ENCODE results near the gene KRTAP19-3.

DNA sequence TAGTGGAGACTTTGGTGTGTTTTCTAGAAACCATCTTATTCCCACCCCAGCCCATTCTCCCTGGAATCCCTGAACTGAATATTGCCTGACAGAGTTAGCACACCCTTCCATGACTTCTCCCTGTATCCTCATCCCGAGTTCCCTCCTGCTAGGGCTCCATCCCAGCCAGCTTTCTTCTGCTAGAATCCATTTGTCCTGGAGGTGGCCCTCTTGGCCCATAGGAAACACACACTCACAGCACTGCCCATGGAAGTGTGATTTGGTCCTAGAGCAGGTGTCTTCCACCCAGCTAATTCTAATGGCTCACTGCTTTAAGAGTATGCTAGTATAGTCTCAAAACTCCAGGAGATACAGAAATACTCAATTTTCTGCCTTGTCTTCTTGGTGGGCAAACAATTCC is 47.6 kb downstream of the KRTAP19-3 start:
- TF ChIP-seq, protein P1, sequence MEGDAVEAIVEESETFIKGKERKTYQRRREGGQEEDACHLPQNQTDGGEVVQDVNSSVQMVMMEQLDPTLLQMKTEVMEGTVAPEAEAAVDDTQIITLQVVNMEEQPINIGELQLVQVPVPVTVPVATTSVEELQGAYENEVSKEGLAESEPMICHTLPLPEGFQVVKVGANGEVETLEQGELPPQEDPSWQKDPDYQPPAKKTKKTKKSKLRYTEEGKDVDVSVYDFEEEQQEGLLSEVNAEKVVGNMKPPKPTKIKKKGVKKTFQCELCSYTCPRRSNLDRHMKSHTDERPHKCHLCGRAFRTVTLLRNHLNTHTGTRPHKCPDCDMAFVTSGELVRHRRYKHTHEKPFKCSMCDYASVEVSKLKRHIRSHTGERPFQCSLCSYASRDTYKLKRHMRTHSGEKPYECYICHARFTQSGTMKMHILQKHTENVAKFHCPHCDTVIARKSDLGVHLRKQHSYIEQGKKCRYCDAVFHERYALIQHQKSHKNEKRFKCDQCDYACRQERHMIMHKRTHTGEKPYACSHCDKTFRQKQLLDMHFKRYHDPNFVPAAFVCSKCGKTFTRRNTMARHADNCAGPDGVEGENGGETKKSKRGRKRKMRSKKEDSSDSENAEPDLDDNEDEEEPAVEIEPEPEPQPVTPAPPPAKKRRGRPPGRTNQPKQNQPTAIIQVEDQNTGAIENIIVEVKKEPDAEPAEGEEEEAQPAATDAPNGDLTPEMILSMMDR (IDR thresholded peaks at IDR 0.05; ENCODE audit: borderline replicate concordance, extremely low read depth, low read length, poor library complexity, severe bottlenecking): no peak
- no peak for TF ChIP-seq EZH2 (IDR thresholded peaks at IDR 0.05; ENCODE audit: borderline replicate concordance, low read depth, low read length, severe bottlenecking)

All from DND-41 (cell line).